ENCODE data around the gene ATP2B3.

DNA sequence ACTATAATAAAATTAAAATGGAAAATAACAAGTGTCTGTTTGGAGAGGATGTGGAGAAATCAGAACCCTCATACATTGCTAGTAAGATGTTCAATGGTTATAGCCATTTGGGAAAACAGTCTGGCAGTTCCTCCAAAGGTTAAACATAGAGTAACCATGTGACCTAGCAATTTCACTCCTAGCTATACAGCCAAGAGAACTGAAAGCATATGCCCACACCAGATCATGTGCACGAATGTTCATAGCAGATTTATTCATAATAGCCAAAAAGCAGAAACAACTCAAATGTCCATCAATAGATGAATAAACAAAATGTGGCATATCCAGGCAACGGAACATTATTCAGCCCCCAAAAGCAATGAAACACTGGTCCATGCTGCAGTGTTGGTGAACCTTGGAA lies 90.9 kb downstream of the ATP2B3 start:
- TF ChIP-seq, protein P1, sequence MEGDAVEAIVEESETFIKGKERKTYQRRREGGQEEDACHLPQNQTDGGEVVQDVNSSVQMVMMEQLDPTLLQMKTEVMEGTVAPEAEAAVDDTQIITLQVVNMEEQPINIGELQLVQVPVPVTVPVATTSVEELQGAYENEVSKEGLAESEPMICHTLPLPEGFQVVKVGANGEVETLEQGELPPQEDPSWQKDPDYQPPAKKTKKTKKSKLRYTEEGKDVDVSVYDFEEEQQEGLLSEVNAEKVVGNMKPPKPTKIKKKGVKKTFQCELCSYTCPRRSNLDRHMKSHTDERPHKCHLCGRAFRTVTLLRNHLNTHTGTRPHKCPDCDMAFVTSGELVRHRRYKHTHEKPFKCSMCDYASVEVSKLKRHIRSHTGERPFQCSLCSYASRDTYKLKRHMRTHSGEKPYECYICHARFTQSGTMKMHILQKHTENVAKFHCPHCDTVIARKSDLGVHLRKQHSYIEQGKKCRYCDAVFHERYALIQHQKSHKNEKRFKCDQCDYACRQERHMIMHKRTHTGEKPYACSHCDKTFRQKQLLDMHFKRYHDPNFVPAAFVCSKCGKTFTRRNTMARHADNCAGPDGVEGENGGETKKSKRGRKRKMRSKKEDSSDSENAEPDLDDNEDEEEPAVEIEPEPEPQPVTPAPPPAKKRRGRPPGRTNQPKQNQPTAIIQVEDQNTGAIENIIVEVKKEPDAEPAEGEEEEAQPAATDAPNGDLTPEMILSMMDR (IDR thresholded peaks at IDR 0.05; ENCODE audit: extremely low read depth in 1 of 2, insufficient read depth in 1 of 2, low read depth in 1 of 2, low read length in 2 of 2), result no peak
- TF ChIP-seq POLR2A (IDR thresholded peaks at IDR 0.05; ENCODE audit: low read depth, low read length) (no peak), POLR2AphosphoS5 (IDR thresholded peaks at IDR 0.05; ENCODE audit: insufficient read depth, low read depth, low read length) (no peak), JUN (IDR thresholded peaks at IDR 0.05; ENCODE audit: borderline replicate concordance, insufficient read depth, insufficient read length, low read depth) (no peak)
